Gastroesophageal sphincter (tissue), 3 donors: ENCODE data around the gene SRP19.

ENCODE experiments used
- CTCF ChIP-seq, 4 experiments: fragments of 200-600 bp in 2 of 4; fragments of 450-650 bp in 2 of 4; sonication (generic) in 1 of 4; IDR thresholded peaks; one replicate each; pipeline ENCODE4 v1.5.1; 2017 to 2019; ENCODE audit warnings: antibody characterized with exemption in 4 of 4, mild to moderate bottlenecking in 2 of 4, moderate library complexity in 2 of 4
- EP300 ChIP-seq: sonication (generic); formaldehyde crosslinking; IDR thresholded peaks from one replicate; pipeline ENCODE4 v1.6.1; 2017; ENCODE audit warnings: antibody characterized with exemption, mild to moderate bottlenecking
- POLR2A ChIP-seq, 2 donors: fragments of 450-650 bp; IDR thresholded peaks; one replicate each; pipeline ENCODE4 v1.6.1; 2017; ENCODE audit warnings: antibody characterized with exemption in 2 of 2, mild to moderate bottlenecking in 2 of 2, moderate library complexity in 1 of 2
- POLR2AphosphoS5 ChIP-seq: sonication (generic); formaldehyde crosslinking; IDR thresholded peaks from one replicate; pipeline ENCODE4 v1.6.1; 2017; ENCODE audit warnings: antibody characterized with exemption

GRCh38 chr5:112878760-112879159 lies 17.7 kb downstream of the SRP19 start:
- TF ChIP-seq POLR2A (IDR thresholded peaks at IDR 0.05) (no peak), CTCF (IDR thresholded peaks at IDR 0.05) (no peak), EP300 (no peak), POLR2AphosphoS5 (no peak)
